ENCODE results near the gene RASGEF1C. TPM values are rescaled to one million over a fixed set of nuclear protein-coding genes. Genes with fewer than 3 reads are reported as not detected.

RASGEF1C gene
- total and polyA plus RNA-seq, 10 of the 15 experiments (the other 5 are each of a cell fraction or from before 2014, with no cell fraction given) = not detected

GRCh38 chr5:180054226-180054625 is 154.8 kb downstream of the RASGEF1C start (continued):
- TF ChIP-seq FOXM1 (IDR thresholded peaks at IDR 0.05; ENCODE audit: low read depth, low read length) (no peak), SUZ12 (IDR thresholded peaks at IDR 0.05; ENCODE audit: unreplicated experiment) (no peak), RELA (IDR thresholded peaks at IDR 0.05; ENCODE audit: borderline replicate concordance, partially characterized antibody) (no peak), MYB (IDR thresholded peaks at IDR 0.05; ENCODE audit: borderline replicate concordance, low read depth, low read length) (no peak)

GRCh38 chr5:180053061-180053602 is 155.9 kb downstream of the RASGEF1C start:
- WGBS (ENCODE audit: insufficient coverage, insufficient replicate concordance, low lambda C conversion rate, missing lambda C conversion rate) = 65% methylated on average over 8 of the region's 8 CpGs
- FAIRE-seq (no peak), DNase-seq (ENCODE audit: low read depth, low spot score) (no peak), ATAC-seq (no peak)
- H3K9me3 ChIP-seq (replicated peaks; ENCODE audit: control insufficient read depth, insufficient read depth, low read length) = no peaks in the 10 kb centered on the region
- ChIA-PET SMC1A (ENCODE audit: uncharacterized antibody, unreplicated experiment) (interaction anchor here (1.6 kb wide), 1 partner anchor 11 kb away, joined by 3 read pairs; no protein-coding TSS in a partner anchor), RAD21 (ENCODE audit: unreplicated experiment) (no interaction called here), POLR2A (no interaction called here), CTCF (interaction anchor here (0.7 to 0.8 kb wide), 2 partner anchors 16 to 182 kb away, joined by 3 read pairs; no protein-coding TSS in a partner anchor)
- BruUV-seq (replicated peaks) = no TSS peak
- TF ChIP-seq ZNF622 (IDR thresholded peaks at IDR 0.05) (no peak), HDAC2 (IDR thresholded peaks at IDR 0.05) (no peak), JUND (IDR thresholded peaks at IDR 0.05; ENCODE audit: low read depth, low read length) (no peak), POU2F2 (IDR thresholded peaks at IDR 0.05; ENCODE audit: borderline replicate concordance, low read depth, low read length) (no peak), TAF1 (IDR thresholded peaks at IDR 0.05; ENCODE audit: borderline replicate concordance, low read depth, low read length) (no peak), MEF2B (IDR thresholded peaks at IDR 0.05; ENCODE audit: partially characterized antibody, poor library complexity, severe bottlenecking) (no peak), FOXM1 (IDR thresholded peaks at IDR 0.05; ENCODE audit: low read depth, low read length) (no peak), RAD21 (IDR thresholded peaks at IDR 0.05; ENCODE audit: insufficient read depth, low read depth, low read length) (no peak), CHD2 (IDR thresholded peaks at IDR 0.05; ENCODE audit: borderline replicate concordance, low read depth, low read length) (no peak), YBX1 (IDR thresholded peaks at IDR 0.05) (no peak), E2F4 (IDR thresholded peaks at IDR 0.05; ENCODE audit: low read depth, low read length) (no peak), SMARCA5 (IDR thresholded peaks at IDR 0.05) (no peak)
- TF ChIP-seq, protein P1, sequence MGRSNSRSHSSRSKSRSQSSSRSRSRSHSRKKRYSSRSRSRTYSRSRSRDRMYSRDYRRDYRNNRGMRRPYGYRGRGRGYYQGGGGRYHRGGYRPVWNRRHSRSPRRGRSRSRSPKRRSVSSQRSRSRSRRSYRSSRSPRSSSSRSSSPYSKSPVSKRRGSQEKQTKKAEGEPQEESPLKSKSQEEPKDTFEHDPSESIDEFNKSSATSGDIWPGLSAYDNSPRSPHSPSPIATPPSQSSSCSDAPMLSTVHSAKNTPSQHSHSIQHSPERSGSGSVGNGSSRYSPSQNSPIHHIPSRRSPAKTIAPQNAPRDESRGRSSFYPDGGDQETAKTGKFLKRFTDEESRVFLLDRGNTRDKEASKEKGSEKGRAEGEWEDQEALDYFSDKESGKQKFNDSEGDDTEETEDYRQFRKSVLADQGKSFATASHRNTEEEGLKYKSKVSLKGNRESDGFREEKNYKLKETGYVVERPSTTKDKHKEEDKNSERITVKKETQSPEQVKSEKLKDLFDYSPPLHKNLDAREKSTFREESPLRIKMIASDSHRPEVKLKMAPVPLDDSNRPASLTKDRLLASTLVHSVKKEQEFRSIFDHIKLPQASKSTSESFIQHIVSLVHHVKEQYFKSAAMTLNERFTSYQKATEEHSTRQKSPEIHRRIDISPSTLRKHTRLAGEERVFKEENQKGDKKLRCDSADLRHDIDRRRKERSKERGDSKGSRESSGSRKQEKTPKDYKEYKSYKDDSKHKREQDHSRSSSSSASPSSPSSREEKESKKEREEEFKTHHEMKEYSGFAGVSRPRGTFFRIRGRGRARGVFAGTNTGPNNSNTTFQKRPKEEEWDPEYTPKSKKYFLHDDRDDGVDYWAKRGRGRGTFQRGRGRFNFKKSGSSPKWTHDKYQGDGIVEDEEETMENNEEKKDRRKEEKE (IDR thresholded peaks at IDR 0.05) = no peak
- TF ChIP-seq, protein P2, sequence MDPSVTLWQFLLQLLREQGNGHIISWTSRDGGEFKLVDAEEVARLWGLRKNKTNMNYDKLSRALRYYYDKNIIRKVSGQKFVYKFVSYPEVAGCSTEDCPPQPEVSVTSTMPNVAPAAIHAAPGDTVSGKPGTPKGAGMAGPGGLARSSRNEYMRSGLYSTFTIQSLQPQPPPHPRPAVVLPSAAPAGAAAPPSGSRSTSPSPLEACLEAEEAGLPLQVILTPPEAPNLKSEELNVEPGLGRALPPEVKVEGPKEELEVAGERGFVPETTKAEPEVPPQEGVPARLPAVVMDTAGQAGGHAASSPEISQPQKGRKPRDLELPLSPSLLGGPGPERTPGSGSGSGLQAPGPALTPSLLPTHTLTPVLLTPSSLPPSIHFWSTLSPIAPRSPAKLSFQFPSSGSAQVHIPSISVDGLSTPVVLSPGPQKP (IDR thresholded peaks at IDR 0.05; ENCODE audit: low read depth, low read length) = no peak
- no peak overlapping the region for H3K4me3 ChIP-seq
- no peaks in the 10 kb centered on the region for H3K27me3 ChIP-seq (replicated peaks in 1 of 2; ENCODE audit: control insufficient read depth in 2 of 2, insufficient read depth in 2 of 2, low read length in 1 of 2)
- H2AFZ ChIP-seq (ENCODE audit: control insufficient read depth, low read depth, low read length) = no peak overlapping the region
- in situ Hi-C loops (cut with MboI) (no loop called here), intact Hi-C loops (cut with micrococcal nuclease; ENCODE audit: unreplicated experiment) (no loop called here)
- H3K4me2 ChIP-seq (ENCODE audit: control insufficient read depth, insufficient read depth) = no peak overlapping the region
- H3K79me2 ChIP-seq (ENCODE audit: control insufficient read depth, insufficient read depth, low read length) = no peaks in the 10 kb centered on the region
- H3K4me1 ChIP-seq (ENCODE audit: control insufficient read depth, insufficient read depth, low read length) = no peaks in the 10 kb centered on the region
- no peak overlapping the region for H3K9ac ChIP-seq (ENCODE audit: control insufficient read depth, insufficient read depth, low read length)
- H3K36me3 ChIP-seq (ENCODE audit: control insufficient read depth in 2 of 2, insufficient read depth in 2 of 2, low read length in 1 of 2) = no peaks in the 10 kb centered on the region
- H4K20me1 ChIP-seq (ENCODE audit: control insufficient read depth, insufficient read depth) = no peaks in the 10 kb centered on the region
- H3K27ac ChIP-seq (ENCODE audit: control insufficient read depth, insufficient read depth) = no peak overlapping the region

Data from GM12878 (cell line).